K562 (cell line): ENCODE data around the gene HAUS2. TPM values are rescaled to one million over a fixed set of nuclear protein-coding genes. Genes with fewer than 3 reads are reported as not detected.
A peak's percentile ranks its signal among the peaks of the same experiment; 100 is the strongest.

Experiments used
- DMBX1 ChIP-seq: fragments of 250-450 bp; sonication (Bioruptor Pico); IDR thresholded peaks from 2 replicates; pipeline ENCODE4 v1.8.0; 2022; ENCODE audit warnings: inconsistent platforms, mild to moderate bottlenecking, moderate library complexity, borderline replicate concordance
- MTA3 ChIP-seq: fragments of 450-650 bp; formaldehyde crosslinking; IDR thresholded peaks from 2 replicates; pipeline ENCODE4 v1.6.1; 2017; ENCODE audit warnings: mild to moderate bottlenecking, borderline replicate concordance
- NFE2L1 ChIP-seq: fragments of 450-650 bp; IDR thresholded peaks from 2 replicates; pipeline ENCODE4 v1.6.1; 2016; ENCODE audit warnings: missing genetic modification characterization, low read depth, mild to moderate bottlenecking, missing compliant biosample characterization, moderate library complexity, borderline replicate concordance
- SRF ChIP-seq, 2 experiments: fragments of 250-450, 450-650 bp in 1 of 2; sonication (Bioruptor Pico) in 1 of 2; sonication (generic) in 1 of 2; formaldehyde crosslinking; IDR thresholded peaks; 2 replicates each; pipeline versions ENCODE4 v1.5.0 to v1.5.1; 2020 to 2022; ENCODE audit warnings: mild to moderate bottlenecking in 1 of 2, missing genetic modification reagents in 1 of 2
- polyA plus RNA-seq, 8 experiments: library from polyadenylated mRNA; depleted of rRNA in 4 of 8; stranded (reverse) in 5 of 8; unstranded in 3 of 8; fragments of >200 nt; fragmentation: Nextera tagmentation in 2 of 8; fragmentation: Illumina TruSeq in 1 of 8; extraction: Ambion mirVana in 2 of 8; extraction: Trizol in 1 of 8; gene quantifications; 2 replicates each; pipeline versions ENCODE4 v1.2.1 to v1.2.3, GENCODE V29; 2011 to 2014; ENCODE audit warnings: inconsistent platforms in 1 of 8, missing spikeins in 1 of 8
- total RNA-seq, 7 experiments: library from RNA; depleted of rRNA in 6 of 7; stranded (reverse); fragments of >200 nt in 6 of 7; fragmentation: Illumina TruSeq in 2 of 7; extraction: Trizol in 2 of 7; gene quantifications; 2 replicates each; pipeline versions ENCODE4 v1.2.1 to v1.2.3, GENCODE V29; 2011 to 2021; ENCODE audit warnings: low replicate concordance in 1 of 7
- TF ChIP-seq, protein P1 (sequence below): fragments of 450-650 bp; IDR thresholded peaks from 2 replicates; pipeline ENCODE4 v1.6.1; 2016; ENCODE audit warnings: mild to moderate bottlenecking, moderate library complexity
- TF ChIP-seq, protein P2 (sequence below), 2 experiments: fragments of 250-450 bp in 1 of 2; fragments of 450-650 bp in 1 of 2; sonication (Bioruptor Pico) in 1 of 2; IDR thresholded peaks; 2 replicates each; pipeline versions ENCODE4 v1.6.1 to v1.8.0; 2016 to 2021; ENCODE audit warnings: mild to moderate bottlenecking in 2 of 2, moderate library complexity in 2 of 2, missing compliant biosample characterization in 1 of 2, missing genetic modification characterization in 1 of 2
- TF ChIP-seq, protein P3 (sequence below): sonication (generic); formaldehyde crosslinking; IDR thresholded peaks from 2 replicates; pipeline ENCODE4 v1.8.0; 2022; ENCODE audit warnings: mild to moderate bottlenecking, low read depth, missing genetic modification reagents
- TF ChIP-seq, protein P4 (sequence below): sonication (generic); formaldehyde crosslinking; IDR thresholded peaks from 2 replicates; pipeline ENCODE4 v1.8.1; 2023; ENCODE audit warnings: mild to moderate bottlenecking, missing genetic modification reagents, moderate library complexity
- TF ChIP-seq, protein P5 (sequence below): fragments of 250-450 bp; sonication (Bioruptor Pico); IDR thresholded peaks from 2 replicates; pipeline ENCODE4 v1.5.0; 2021

HAUS2 gene
- total and polyA plus RNA-seq, 9 of the 15 experiments (the other 6 are each of a cell fraction or from before 2014, with no cell fraction given) = 30.6 to 64.9 (median 54.1) TPM

DNA sequence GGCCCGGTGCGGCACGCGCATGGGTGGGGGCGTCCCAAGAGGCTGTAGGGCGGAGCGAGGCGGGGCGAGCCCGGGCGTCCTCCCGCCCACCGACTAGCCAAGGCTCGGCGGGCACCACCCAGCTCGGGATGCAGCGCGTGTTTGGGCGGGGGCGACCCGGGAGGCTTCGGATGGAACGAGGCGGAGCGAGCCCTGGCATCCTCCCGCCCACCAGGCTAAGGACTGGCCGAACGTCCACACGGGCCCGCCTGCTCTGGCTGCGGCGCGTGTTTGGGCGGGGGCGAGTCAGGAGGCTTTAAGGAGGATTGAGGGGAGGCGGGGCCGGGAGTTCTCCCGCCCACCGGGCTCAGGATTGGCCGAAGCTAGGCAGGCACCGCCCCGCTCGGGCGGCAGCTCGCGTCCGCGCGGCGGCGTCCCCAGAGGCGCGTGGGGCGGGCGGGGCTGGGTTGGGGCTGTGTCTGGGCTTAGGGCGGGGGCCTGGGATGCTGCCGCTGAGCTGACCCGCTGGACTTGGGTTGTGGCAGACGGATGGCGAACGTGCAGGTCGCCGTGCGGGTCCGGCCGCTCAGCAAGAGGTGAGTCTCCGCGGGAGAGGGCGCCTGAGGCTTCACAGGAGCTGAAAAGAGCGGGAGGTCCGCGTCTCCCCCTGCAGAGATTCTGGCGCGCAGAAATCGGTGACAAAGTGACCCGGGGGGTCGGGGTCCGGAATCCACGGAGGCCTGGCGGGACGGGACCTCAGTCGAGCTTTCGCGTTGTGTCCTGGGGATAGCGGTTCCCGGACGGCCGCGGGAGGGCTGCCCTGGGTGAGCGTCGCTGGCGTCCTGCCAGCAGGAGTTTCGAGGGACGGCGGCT lies 26.8 kb downstream of the HAUS2 start, which contains the start of gene STARD9 (continued):
- TF ChIP-seq, protein P1, sequence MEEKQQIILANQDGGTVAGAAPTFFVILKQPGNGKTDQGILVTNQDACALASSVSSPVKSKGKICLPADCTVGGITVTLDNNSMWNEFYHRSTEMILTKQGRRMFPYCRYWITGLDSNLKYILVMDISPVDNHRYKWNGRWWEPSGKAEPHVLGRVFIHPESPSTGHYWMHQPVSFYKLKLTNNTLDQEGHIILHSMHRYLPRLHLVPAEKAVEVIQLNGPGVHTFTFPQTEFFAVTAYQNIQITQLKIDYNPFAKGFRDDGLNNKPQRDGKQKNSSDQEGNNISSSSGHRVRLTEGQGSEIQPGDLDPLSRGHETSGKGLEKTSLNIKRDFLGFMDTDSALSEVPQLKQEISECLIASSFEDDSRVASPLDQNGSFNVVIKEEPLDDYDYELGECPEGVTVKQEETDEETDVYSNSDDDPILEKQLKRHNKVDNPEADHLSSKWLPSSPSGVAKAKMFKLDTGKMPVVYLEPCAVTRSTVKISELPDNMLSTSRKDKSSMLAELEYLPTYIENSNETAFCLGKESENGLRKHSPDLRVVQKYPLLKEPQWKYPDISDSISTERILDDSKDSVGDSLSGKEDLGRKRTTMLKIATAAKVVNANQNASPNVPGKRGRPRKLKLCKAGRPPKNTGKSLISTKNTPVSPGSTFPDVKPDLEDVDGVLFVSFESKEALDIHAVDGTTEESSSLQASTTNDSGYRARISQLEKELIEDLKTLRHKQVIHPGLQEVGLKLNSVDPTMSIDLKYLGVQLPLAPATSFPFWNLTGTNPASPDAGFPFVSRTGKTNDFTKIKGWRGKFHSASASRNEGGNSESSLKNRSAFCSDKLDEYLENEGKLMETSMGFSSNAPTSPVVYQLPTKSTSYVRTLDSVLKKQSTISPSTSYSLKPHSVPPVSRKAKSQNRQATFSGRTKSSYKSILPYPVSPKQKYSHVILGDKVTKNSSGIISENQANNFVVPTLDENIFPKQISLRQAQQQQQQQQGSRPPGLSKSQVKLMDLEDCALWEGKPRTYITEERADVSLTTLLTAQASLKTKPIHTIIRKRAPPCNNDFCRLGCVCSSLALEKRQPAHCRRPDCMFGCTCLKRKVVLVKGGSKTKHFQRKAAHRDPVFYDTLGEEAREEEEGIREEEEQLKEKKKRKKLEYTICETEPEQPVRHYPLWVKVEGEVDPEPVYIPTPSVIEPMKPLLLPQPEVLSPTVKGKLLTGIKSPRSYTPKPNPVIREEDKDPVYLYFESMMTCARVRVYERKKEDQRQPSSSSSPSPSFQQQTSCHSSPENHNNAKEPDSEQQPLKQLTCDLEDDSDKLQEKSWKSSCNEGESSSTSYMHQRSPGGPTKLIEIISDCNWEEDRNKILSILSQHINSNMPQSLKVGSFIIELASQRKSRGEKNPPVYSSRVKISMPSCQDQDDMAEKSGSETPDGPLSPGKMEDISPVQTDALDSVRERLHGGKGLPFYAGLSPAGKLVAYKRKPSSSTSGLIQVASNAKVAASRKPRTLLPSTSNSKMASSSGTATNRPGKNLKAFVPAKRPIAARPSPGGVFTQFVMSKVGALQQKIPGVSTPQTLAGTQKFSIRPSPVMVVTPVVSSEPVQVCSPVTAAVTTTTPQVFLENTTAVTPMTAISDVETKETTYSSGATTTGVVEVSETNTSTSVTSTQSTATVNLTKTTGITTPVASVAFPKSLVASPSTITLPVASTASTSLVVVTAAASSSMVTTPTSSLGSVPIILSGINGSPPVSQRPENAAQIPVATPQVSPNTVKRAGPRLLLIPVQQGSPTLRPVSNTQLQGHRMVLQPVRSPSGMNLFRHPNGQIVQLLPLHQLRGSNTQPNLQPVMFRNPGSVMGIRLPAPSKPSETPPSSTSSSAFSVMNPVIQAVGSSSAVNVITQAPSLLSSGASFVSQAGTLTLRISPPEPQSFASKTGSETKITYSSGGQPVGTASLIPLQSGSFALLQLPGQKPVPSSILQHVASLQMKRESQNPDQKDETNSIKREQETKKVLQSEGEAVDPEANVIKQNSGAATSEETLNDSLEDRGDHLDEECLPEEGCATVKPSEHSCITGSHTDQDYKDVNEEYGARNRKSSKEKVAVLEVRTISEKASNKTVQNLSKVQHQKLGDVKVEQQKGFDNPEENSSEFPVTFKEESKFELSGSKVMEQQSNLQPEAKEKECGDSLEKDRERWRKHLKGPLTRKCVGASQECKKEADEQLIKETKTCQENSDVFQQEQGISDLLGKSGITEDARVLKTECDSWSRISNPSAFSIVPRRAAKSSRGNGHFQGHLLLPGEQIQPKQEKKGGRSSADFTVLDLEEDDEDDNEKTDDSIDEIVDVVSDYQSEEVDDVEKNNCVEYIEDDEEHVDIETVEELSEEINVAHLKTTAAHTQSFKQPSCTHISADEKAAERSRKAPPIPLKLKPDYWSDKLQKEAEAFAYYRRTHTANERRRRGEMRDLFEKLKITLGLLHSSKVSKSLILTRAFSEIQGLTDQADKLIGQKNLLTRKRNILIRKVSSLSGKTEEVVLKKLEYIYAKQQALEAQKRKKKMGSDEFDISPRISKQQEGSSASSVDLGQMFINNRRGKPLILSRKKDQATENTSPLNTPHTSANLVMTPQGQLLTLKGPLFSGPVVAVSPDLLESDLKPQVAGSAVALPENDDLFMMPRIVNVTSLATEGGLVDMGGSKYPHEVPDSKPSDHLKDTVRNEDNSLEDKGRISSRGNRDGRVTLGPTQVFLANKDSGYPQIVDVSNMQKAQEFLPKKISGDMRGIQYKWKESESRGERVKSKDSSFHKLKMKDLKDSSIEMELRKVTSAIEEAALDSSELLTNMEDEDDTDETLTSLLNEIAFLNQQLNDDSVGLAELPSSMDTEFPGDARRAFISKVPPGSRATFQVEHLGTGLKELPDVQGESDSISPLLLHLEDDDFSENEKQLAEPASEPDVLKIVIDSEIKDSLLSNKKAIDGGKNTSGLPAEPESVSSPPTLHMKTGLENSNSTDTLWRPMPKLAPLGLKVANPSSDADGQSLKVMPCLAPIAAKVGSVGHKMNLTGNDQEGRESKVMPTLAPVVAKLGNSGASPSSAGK = peak; percentile 97
- TF ChIP-seq SRF (CRISPR knock-in tag; IDR thresholded peaks at IDR 0.05) (peak in 1 of 2 experiments; percentile 24; a peak in 1 of 4 replicates), DMBX1 (CRISPR knock-in tag) (0 out of 2 replicates have a peak, but pooled peaks have one; percentile 61), NFE2L1 (tag) (no peak), MTA3 (peak; percentile 96)
- TF ChIP-seq, protein P2, sequence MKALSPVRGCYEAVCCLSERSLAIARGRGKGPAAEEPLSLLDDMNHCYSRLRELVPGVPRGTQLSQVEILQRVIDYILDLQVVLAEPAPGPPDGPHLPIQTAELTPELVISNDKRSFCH (CRISPR knock-in tag; IDR thresholded peaks at IDR 0.05) = no peak
- TF ChIP-seq, protein P2 (tag; IDR thresholded peaks at IDR 0.05) = 0 out of 2 replicates have a peak, but pooled peaks have one; percentile 4
- TF ChIP-seq, protein P3, sequence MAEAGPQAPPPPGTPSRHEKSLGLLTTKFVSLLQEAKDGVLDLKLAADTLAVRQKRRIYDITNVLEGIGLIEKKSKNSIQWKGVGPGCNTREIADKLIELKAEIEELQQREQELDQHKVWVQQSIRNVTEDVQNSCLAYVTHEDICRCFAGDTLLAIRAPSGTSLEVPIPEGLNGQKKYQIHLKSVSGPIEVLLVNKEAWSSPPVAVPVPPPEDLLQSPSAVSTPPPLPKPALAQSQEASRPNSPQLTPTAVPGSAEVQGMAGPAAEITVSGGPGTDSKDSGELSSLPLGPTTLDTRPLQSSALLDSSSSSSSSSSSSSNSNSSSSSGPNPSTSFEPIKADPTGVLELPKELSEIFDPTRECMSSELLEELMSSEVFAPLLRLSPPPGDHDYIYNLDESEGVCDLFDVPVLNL = peak; percentile 78; the same call in 1 of the 2 replicates
- TF ChIP-seq, protein P4, sequence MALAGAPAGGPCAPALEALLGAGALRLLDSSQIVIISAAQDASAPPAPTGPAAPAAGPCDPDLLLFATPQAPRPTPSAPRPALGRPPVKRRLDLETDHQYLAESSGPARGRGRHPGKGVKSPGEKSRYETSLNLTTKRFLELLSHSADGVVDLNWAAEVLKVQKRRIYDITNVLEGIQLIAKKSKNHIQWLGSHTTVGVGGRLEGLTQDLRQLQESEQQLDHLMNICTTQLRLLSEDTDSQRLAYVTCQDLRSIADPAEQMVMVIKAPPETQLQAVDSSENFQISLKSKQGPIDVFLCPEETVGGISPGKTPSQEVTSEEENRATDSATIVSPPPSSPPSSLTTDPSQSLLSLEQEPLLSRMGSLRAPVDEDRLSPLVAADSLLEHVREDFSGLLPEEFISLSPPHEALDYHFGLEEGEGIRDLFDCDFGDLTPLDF (CRISPR knock-in tag) = peak; percentile 61; the same call in 1 of the 2 replicates
- TF ChIP-seq, protein P5, sequence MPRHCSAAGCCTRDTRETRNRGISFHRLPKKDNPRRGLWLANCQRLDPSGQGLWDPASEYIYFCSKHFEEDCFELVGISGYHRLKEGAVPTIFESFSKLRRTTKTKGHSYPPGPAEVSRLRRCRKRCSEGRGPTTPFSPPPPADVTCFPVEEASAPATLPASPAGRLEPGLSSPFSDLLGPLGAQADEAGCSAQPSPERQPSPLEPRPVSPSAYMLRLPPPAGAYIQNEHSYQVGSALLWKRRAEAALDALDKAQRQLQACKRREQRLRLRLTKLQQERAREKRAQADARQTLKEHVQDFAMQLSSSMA = no peak
